ENCODE measurements around the gene U2AF2.

U2AF2 gene

GRCh38 chr19:55673465-55673864, 18.6 kb downstream of the U2AF2 start:
- DNase-seq: no peak

GRCh38 chr19:55673889-55674288, 19.1 kb downstream of the U2AF2 start:
- DNase-seq: no peak

GRCh38 chr19:55674459-55674840, 19.6 kb downstream of the U2AF2 start:
- no peak for DNase-seq

GRCh38 chr19:55674841-55675660, 20.2 kb downstream of the U2AF2 start, which contains the start of gene EPN1:
Gene EPN1 (plus strand): TSS chr19:55675226. CDS start chr19:55678628, 3,402 bp downstream.
- peak; percentile 51 to 98 (median 93) for DNase-seq

GRCh38 chr19:55675661-55676354, 21.0 kb downstream of the U2AF2 start:
- no peak for DNase-seq

- DNase-seq: no peak
These were observed 21.5 kb downstream of the U2AF2 start for GRCh38 chr19:55676383-55676782.

- no peak for DNase-seq
These were observed 22.2 kb downstream of the U2AF2 start for GRCh38 chr19:55676889-55677505.

- DNase-seq: no peak
These were observed 22.8 kb downstream of the U2AF2 start for GRCh38 chr19:55677572-55678028.

- DNase-seq: peak in 17 of 58 donors; percentile 8 to 39 (median 19)
These were observed 23.4 kb downstream of the U2AF2 start for GRCh38 chr19:55678121-55678671.

GRCh38 chr19:55679343-55680257, 24.8 kb downstream of the U2AF2 start:
- no peak for DNase-seq

GRCh38 chr19:55680339-55681130, 25.7 kb downstream of the U2AF2 start:
- no peak for DNase-seq

- no peak for DNase-seq
These were observed 26.6 kb downstream of the U2AF2 start for GRCh38 chr19:55681131-55682092.

- DNase-seq: no peak
These were observed 28.8 kb downstream of the U2AF2 start for GRCh38 chr19:55683449-55684261.

GRCh38 chr19:55684946-55685681, 30.3 kb downstream of the U2AF2 start:
- no peak for DNase-seq

- no peak for DNase-seq
These were observed 30.9 kb downstream of the U2AF2 start for GRCh38 chr19:55685776-55686175.

GRCh38 chr19:55686311-55687050, 31.6 kb downstream of the U2AF2 start:
- DNase-seq: peak in 1 of 58 donors; percentile 6

Data from anterior cingulate cortex (tissue), 58 donors.